MCF 10A (cell line): ENCODE data around the gene A4GALT. TPM values are rescaled to one million over a fixed set of nuclear protein-coding genes. Genes with fewer than 3 reads are reported as not detected.

Experiments
- BruUV-seq: library from RNA; stranded (reverse); fragments of 400-500 nt; replicated peaks from 2 replicates; lab custom pipeline; 2021; lab: Mats Ljungman, UMichigan
- CTCF ChIA-PET: fragments of 300-600 bp; sonication (Branson Sonifier 250); formaldehyde crosslinking; extraction: SDS; loops from one replicate; lab custom pipeline; 2021; ENCODE audit warnings: antibody characterized with exemption, inconsistent platforms; lab: Yijun Ruan, JAX
- POLR2A ChIA-PET: fragments of 300-600, 350-650 bp; sonication (Branson Sonifier 250); formaldehyde crosslinking; extraction: SDS; loops from one replicate; lab custom pipeline; 2020; ENCODE audit warnings: antibody characterized with exemption, inconsistent platforms; lab: Yijun Ruan, JAX
- DNase-seq: peaks from one replicate; pipeline ENCODE4 v3.0.0-alpha.2; 2018; ENCODE audit not compliant: unreplicated experiment
- H3K27ac Mint-ChIP-seq: one replicate; pipeline ENCODE4 v1.8.0; 2022; ENCODE audit warnings: mild to moderate bottlenecking, low read depth, mixed read lengths; ENCODE audit not compliant: unreplicated experiment
- H3K27me3 Mint-ChIP-seq: one replicate; pipeline ENCODE4 v1.8.0; 2022; ENCODE audit warnings: mixed read lengths; ENCODE audit not compliant: insufficient read depth, unreplicated experiment
- H3K36me3 Mint-ChIP-seq: one replicate; pipeline ENCODE4 v1.8.0; 2022; ENCODE audit warnings: mild to moderate bottlenecking, moderate library complexity, mixed read lengths; ENCODE audit not compliant: insufficient read depth, unreplicated experiment
- H3K4me1 Mint-ChIP-seq: one replicate; pipeline ENCODE4 v1.8.0; 2022; ENCODE audit warnings: mixed read lengths; ENCODE audit not compliant: insufficient read depth, unreplicated experiment
- H3K4me3 Mint-ChIP-seq: one replicate; pipeline ENCODE4 v1.8.0; 2022; ENCODE audit warnings: mild to moderate bottlenecking, moderate library complexity, mixed read lengths; ENCODE audit not compliant: unreplicated experiment
- H3K9me3 Mint-ChIP-seq: one replicate; pipeline ENCODE4 v1.8.0; 2022; ENCODE audit warnings: mixed read lengths; ENCODE audit not compliant: unreplicated experiment
- intact Hi-C: fragments of 100-400 bp; cut with micrococcal nuclease; formaldehyde crosslinking; loops from 2 replicates; pipeline ENCODE4 v1.14.1; 2022
- total RNA-seq: library from RNA; stranded (reverse); gene quantifications from 2 replicates; pipeline ENCODE4 v1.2.3, GENCODE V29; 2022
- TF ChIP-seq, protein P1 (sequence below): fragments of 200-600 bp; IDR thresholded peaks from one replicate; pipeline ENCODE4 v1.8.0; 2022; ENCODE audit warnings: antibody characterized with exemption, mild to moderate bottlenecking; ENCODE audit not compliant: unreplicated experiment

A4GALT gene
- total RNA-seq, 1 experiment from 2014 or later = 8.7 TPM

DNA sequence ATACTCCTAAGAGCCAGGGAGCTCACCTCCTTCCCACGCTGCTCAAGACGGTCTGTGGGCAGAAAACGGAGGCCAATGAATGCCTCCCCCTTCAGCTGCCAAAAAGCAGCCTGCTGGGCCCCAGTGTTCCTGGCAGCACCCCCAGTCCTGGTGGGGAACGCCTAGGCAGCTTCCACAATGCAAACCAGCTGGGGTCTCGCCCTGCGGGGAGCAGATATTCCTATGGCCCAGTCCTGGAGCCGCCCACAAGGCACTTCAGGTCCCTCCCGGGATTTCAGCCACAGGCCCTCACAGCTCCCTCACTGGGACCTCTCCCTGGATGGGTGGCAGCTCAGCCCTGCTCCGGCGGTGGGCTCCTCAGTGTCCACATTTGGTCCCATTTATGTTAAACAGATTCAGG is 29.2 kb downstream of the A4GALT start:
- Mint-ChIP-seq H3K36me3 (peaks cover 31% of the 10 kb centered on the region), H3K4me3 (no peak overlapping the region), H3K27me3 (no peaks in the 10 kb centered on the region), H3K9me3 (no peaks in the 10 kb centered on the region), H3K4me1 (peaks cover 22% of the 10 kb centered on the region), H3K27ac (no peak overlapping the region)
- TF ChIP-seq, protein P1, sequence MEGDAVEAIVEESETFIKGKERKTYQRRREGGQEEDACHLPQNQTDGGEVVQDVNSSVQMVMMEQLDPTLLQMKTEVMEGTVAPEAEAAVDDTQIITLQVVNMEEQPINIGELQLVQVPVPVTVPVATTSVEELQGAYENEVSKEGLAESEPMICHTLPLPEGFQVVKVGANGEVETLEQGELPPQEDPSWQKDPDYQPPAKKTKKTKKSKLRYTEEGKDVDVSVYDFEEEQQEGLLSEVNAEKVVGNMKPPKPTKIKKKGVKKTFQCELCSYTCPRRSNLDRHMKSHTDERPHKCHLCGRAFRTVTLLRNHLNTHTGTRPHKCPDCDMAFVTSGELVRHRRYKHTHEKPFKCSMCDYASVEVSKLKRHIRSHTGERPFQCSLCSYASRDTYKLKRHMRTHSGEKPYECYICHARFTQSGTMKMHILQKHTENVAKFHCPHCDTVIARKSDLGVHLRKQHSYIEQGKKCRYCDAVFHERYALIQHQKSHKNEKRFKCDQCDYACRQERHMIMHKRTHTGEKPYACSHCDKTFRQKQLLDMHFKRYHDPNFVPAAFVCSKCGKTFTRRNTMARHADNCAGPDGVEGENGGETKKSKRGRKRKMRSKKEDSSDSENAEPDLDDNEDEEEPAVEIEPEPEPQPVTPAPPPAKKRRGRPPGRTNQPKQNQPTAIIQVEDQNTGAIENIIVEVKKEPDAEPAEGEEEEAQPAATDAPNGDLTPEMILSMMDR = no peak
- BruUV-seq = no TSS peak
- intact Hi-C loops = no loop called here
- DNase-seq = no peak
- POLR2A ChIA-PET = interaction anchor here (0.7 kb wide), 1 partner anchor 9 kb away, joined by 3 read pairs; no protein-coding TSS in a partner anchor
- CTCF ChIA-PET = interaction anchor here (0.6 kb wide), 2 partner anchors 13 to 205 kb away, joined by 3 to 4 read pairs; no protein-coding TSS in a partner anchor

DNA sequence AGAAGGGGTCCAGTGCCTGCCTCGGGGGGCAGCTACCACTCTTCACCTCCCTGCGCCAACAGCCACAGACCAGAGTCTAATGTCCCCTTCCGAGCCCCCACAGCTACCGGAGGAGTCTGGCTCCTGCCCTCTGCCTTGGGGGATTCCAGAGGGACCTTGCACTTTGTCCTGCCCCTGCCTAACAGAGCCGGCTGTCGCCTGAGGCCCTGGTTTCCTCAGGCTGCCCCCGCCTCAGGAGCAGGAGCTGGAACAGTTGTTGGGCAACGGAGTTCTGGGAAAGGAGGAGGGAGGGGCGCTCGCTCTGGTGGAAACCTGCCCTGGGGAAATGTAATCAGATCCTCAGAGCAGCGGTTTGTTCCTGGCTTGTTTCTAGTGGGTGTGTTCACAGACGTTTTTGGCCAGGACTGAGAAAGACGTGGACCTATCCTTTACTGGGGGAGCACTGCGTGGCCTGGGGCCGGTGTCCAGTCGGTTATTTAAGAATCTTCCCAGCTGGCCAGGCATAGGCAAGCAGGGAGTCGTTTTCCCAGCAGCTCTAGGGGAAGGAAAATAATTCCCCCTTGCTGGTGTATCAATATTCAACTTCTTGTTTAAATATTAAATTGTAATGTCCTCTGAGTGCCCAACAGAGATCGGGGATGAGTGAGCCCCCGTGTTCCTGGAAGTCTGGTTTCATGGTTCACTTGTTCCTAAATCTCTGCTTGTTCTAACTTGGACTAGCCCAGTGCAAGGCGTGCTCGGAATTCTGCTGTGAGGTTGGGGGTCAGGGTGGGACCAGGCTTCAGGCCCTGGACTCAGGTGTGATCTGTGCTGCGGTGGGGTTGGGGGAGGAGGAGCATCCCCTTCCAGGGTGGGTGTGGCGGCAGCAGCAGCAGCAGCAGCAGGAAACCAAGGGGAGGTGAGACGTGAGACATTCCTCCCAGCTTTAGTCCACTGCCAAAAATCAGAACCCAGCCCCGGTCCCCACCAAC is 32.1 kb downstream of the A4GALT start:
- ChIA-PET POLR2A (interaction anchor here (0.5 to 4.8 kb wide), 25 partner anchors 8 to 413 kb away, joined by 3 to 30 read pairs (median 4); no protein-coding TSS in a partner anchor), CTCF (interaction anchor here (0.7 to 1.4 kb wide), 4 partner anchors 39 to 391 kb away, joined by 3 to 5 read pairs (median 4); no protein-coding TSS in a partner anchor)
- intact Hi-C loops = no loop called here
- peaks cover 25% of the 10 kb centered on the region for H3K36me3 Mint-ChIP-seq
- DNase-seq = peak; percentile 99
- no TSS peak for BruUV-seq
- H3K27me3 Mint-ChIP-seq = no peaks in the 10 kb centered on the region
- H3K4me3 Mint-ChIP-seq = peak overlapping the region; percentile 45
- no peaks in the 10 kb centered on the region for H3K9me3 Mint-ChIP-seq
- H3K27ac Mint-ChIP-seq = peak overlapping the region; percentile 91
- H3K4me1 Mint-ChIP-seq = peaks cover 29% of the 10 kb centered on the region
- TF ChIP-seq, protein P1 = no peak

DNA sequence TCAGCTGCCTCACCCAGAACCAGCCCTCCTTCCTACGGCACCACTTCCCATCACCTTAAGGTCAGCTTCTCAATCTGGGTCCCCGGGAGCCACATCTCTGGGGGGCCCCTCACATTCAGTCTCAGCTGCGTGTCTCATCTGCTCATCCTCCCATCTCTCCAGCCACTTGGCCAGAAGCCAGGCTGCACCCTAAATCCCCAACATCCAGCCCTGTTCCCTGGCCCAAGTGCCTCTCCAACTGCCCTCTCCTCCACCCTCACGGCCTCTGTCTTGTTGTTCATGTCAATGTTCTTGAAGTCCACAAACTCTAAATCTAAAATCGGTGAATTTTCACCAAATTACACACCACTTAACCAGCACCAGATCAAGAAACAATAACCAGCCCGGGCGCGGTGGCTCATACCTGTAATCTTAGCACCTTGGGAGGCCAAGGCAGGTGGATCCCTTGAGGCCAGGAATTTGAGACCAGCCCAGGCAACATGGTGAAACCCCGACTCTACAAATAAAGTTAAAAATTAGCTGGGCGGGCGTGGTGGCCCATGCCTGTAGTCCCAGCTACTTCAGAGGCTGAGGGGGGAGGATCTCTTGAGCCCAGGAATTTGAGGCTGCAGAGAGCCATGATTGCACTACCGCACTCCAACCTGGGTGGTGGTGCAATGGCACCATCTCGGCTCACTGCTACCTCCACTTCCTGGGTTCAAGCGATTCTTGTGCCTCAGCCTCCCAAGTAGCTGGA is 33.7 kb downstream of the A4GALT start:
- intact Hi-C loops = no loop called here
- H3K4me3 Mint-ChIP-seq = peak overlapping the region; percentile 2

More for the DNA sequence above, 33.7 kb downstream of the A4GALT start:
- Mint-ChIP-seq H3K27me3 (no peaks in the 10 kb centered on the region), H3K36me3 (peaks cover 14% of the 10 kb centered on the region), H3K9me3 (no peaks in the 10 kb centered on the region), H3K4me1 (peaks cover 29% of the 10 kb centered on the region), H3K27ac (peak overlapping the region; percentile 33)
- BruUV-seq = no TSS peak
- ChIA-PET POLR2A (interaction anchor here (0.6 to 4.8 kb wide), 7 partner anchors 17 to 71 kb away, joined by 3 to 30 read pairs (median 4); no protein-coding TSS in a partner anchor), CTCF (interaction anchor here (0.8 kb wide), 1 partner anchor 54 kb away, joined by 3 read pairs; no protein-coding TSS in a partner anchor)
- TF ChIP-seq, protein P1 = no peak
- DNase-seq = no peak
